Esophagus (tissue), 2 donors: ENCODE results near the gene CABLES1. TPM values are rescaled to one million over a fixed set of nuclear protein-coding genes. Genes with fewer than 3 reads are reported as not detected.

Experiments
- H3K27ac ChIP-seq, 2 donors: one replicate each; pipeline ENCODE4 v1.5.1; 2013; ENCODE audit warnings: low read depth in 2 of 2, mild to moderate bottlenecking in 2 of 2, inconsistent platforms in 1 of 2, low read length in 1 of 2, moderate library complexity in 1 of 2
- H3K27me3 ChIP-seq, 2 donors: one replicate each; pipeline ENCODE4 v1.6.1; 2013; ENCODE audit warnings: low read length in 2 of 2, control low read depth in 1 of 2, mild to moderate bottlenecking in 1 of 2; ENCODE audit not compliant: insufficient read depth in 2 of 2, control insufficient read depth in 1 of 2
- H3K36me3 ChIP-seq, 2 donors: one replicate each; pipeline ENCODE4 v1.6.1; 2013; ENCODE audit warnings: low read length in 1 of 2; ENCODE audit not compliant: control insufficient read depth in 2 of 2, insufficient read depth in 2 of 2
- H3K4me1 ChIP-seq, 2 donors: one replicate each; pipeline ENCODE4 v1.6.1; 2013; ENCODE audit warnings: low read length in 1 of 2; ENCODE audit not compliant: control insufficient read depth in 2 of 2, insufficient read depth in 2 of 2
- H3K4me3 ChIP-seq, 2 donors: one replicate each; pipeline ENCODE4 v1.5.1; 2013; ENCODE audit warnings: low read length in 2 of 2, mild to moderate bottlenecking in 2 of 2, low read depth in 1 of 2, moderate library complexity in 1 of 2
- H3K9me3 ChIP-seq, 2 donors: one replicate each; pipeline ENCODE4 v1.6.1; 2013; ENCODE audit warnings: mild to moderate bottlenecking in 2 of 2, low read depth in 1 of 2, low read length in 1 of 2, moderate library complexity in 1 of 2; ENCODE audit not compliant: control insufficient read depth in 2 of 2, insufficient read depth in 1 of 2
- WGBS, 2 donors: extraction: QIAGEN DNeasy Blood & Tissue Kit; methylation state at CpG; one replicate each; pipeline ENCODE4 v1.1.7; 2013; 5-methylcytosine and 5-hydroxymethylcytosine counted together
- polyA plus RNA-seq, 2 donors: library from polyadenylated mRNA; stranded (reverse); fragments of 200-250 nt; gene quantifications; one replicate each; pipeline ENCODE4 v1.2.3, GENCODE V29; 2013
- donor health status: healthy with polysubstance abuse.
- donor health status: Bipolar disorder and iron deficiency.

Gene CABLES1
- polyA plus RNA-seq, 2 donors, result 3.8 to 10.0 TPM

GRCh38 chr18:23220355-23220754, 85.1 kb downstream of the CABLES1 start:
- Histone ChIP-seq H3K4me1 (peaks cover 0 to 4% of the 10 kb centered on the region in 2 donors), H3K27me3 (no peaks in the 10 kb centered on the region), H3K27ac (peak overlapping the region in 1 of 2 donors; percentile 24), H3K36me3 (no peaks in the 10 kb centered on the region), H3K9me3 (no peaks in the 10 kb centered on the region), H3K4me3 (no peak overlapping the region)
- 43 to 55% methylated on average over 8 of the region's 8 CpGs for WGBS, 2 donors

GRCh38 chr18:23223641-23224040, 88.4 kb downstream of the CABLES1 start:
- 94% methylated on average over 4 of the region's 4 CpGs for WGBS, 2 donors
- Histone ChIP-seq H3K27me3 (no peaks in the 10 kb centered on the region), H3K36me3 (no peaks in the 10 kb centered on the region), H3K4me1 (peaks cover 4 to 5% of the 10 kb centered on the region in 2 donors), H3K4me3 (no peak overlapping the region), H3K27ac (no peak overlapping the region), H3K9me3 (no peaks in the 10 kb centered on the region)

- Histone ChIP-seq H3K4me1 (peaks cover 4 to 5% of the 10 kb centered on the region in 2 donors), H3K27ac (peak overlapping the region; percentile 34 to 62), H3K9me3 (no peaks in the 10 kb centered on the region), H3K27me3 (no peaks in the 10 kb centered on the region), H3K36me3 (no peaks in the 10 kb centered on the region), H3K4me3 (no peak overlapping the region)
- WGBS, 2 donors, result 64 to 69% methylated on average over 2 of the region's 2 CpGs
Observed at GRCh38 chr18:23225503-23225902, 90.2 kb downstream of the CABLES1 start.

GRCh38 chr18:23226391-23226790, 91.1 kb downstream of the CABLES1 start:
- no peaks in the 10 kb centered on the region for H3K36me3 ChIP-seq
- no peaks in the 10 kb centered on the region for H3K27me3 ChIP-seq
- no peak overlapping the region for H3K4me3 ChIP-seq
- no peaks in the 10 kb centered on the region for H3K9me3 ChIP-seq
- WGBS, 2 donors, result 59 to 60% methylated on average over 3 of the region's 3 CpGs
- peak overlapping the region in 1 of 2 donors; percentile 29 for H3K27ac ChIP-seq
- H3K4me1 ChIP-seq, result peaks cover 2 to 10% of the 10 kb centered on the region in 2 donors

- H3K9me3 ChIP-seq, result no peaks in the 10 kb centered on the region
- H3K4me3 ChIP-seq, result no peak overlapping the region
- no peaks in the 10 kb centered on the region for H3K27me3 ChIP-seq
- H3K27ac ChIP-seq, result peak overlapping the region; percentile 69 to 71
- no peaks in the 10 kb centered on the region for H3K36me3 ChIP-seq
- peaks cover 4 to 10% of the 10 kb centered on the region in 2 donors for H3K4me1 ChIP-seq
- 58 to 67% methylated on average over 11 of the region's 11 CpGs for WGBS, 2 donors
Observed at GRCh38 chr18:23226930-23227725, 91.8 kb downstream of the CABLES1 start.

GRCh38 chr18:23227726-23228070, 92.4 kb downstream of the CABLES1 start:
- no peaks in the 10 kb centered on the region for H3K27me3 ChIP-seq
- H3K27ac ChIP-seq, result peak overlapping the region; percentile 69 to 71
- no peaks in the 10 kb centered on the region for H3K9me3 ChIP-seq
- no peak overlapping the region for H3K4me3 ChIP-seq
- WGBS, 2 donors, result 70 to 74% methylated on average over 2 of the region's 2 CpGs
- peaks cover 4 to 10% of the 10 kb centered on the region in 2 donors for H3K4me1 ChIP-seq
- H3K36me3 ChIP-seq, result no peaks in the 10 kb centered on the region

- Histone ChIP-seq H3K4me1 (peaks cover 4 to 10% of the 10 kb centered on the region in 2 donors), H3K27me3 (no peaks in the 10 kb centered on the region), H3K27ac (peak overlapping the region in 1 of 2 donors; percentile 47), H3K9me3 (no peaks in the 10 kb centered on the region), H3K36me3 (no peaks in the 10 kb centered on the region), H3K4me3 (no peak overlapping the region)
- WGBS, 2 donors, result 26% methylated on average over 7 of the region's 7 CpGs
Observed at GRCh38 chr18:23228102-23229061, 93.1 kb downstream of the CABLES1 start.

- Histone ChIP-seq H3K9me3 (no peaks in the 10 kb centered on the region), H3K27me3 (no peaks in the 10 kb centered on the region), H3K27ac (no peak overlapping the region), H3K36me3 (no peaks in the 10 kb centered on the region), H3K4me1 (peaks cover 2 to 10% of the 10 kb centered on the region in 2 donors), H3K4me3 (no peak overlapping the region)
- WGBS, 2 donors, result 61 to 74% methylated on average over 3 of the region's 3 CpGs
Observed at GRCh38 chr18:23229472-23229871, 94.2 kb downstream of the CABLES1 start.

- Histone ChIP-seq H3K36me3 (no peaks in the 10 kb centered on the region), H3K27me3 (no peaks in the 10 kb centered on the region), H3K4me3 (no peak overlapping the region), H3K4me1 (peaks cover 2 to 9% of the 10 kb centered on the region in 2 donors), H3K27ac (peak overlapping the region; percentile 39 to 58), H3K9me3 (no peaks in the 10 kb centered on the region)
- WGBS, 2 donors, result 50 to 56% methylated on average over 4 of the region's 4 CpGs
Observed at GRCh38 chr18:23230686-23231085, 95.4 kb downstream of the CABLES1 start.
